Activated CD4-positive, CD25-positive, alpha-beta regulatory T cell treated with anti-CD3 and anti-CD28 coated beads, Interleukin-2, amount 50 U/mL, for 16 hours (primary cell): ENCODE results near the gene XBP1.
"Not testable (repeated sequence)": the region's sequence is repeated elsewhere in the genome, so short reads cannot be mapped to it uniquely, and the experiment has no call there.

Source experiments
- DNase-seq: peaks from one replicate; pipeline ENCODE4 v3.0.0-alpha.2; 2020; ENCODE audit warnings: low read depth, low spot score

The XBP1 gene

DNA sequence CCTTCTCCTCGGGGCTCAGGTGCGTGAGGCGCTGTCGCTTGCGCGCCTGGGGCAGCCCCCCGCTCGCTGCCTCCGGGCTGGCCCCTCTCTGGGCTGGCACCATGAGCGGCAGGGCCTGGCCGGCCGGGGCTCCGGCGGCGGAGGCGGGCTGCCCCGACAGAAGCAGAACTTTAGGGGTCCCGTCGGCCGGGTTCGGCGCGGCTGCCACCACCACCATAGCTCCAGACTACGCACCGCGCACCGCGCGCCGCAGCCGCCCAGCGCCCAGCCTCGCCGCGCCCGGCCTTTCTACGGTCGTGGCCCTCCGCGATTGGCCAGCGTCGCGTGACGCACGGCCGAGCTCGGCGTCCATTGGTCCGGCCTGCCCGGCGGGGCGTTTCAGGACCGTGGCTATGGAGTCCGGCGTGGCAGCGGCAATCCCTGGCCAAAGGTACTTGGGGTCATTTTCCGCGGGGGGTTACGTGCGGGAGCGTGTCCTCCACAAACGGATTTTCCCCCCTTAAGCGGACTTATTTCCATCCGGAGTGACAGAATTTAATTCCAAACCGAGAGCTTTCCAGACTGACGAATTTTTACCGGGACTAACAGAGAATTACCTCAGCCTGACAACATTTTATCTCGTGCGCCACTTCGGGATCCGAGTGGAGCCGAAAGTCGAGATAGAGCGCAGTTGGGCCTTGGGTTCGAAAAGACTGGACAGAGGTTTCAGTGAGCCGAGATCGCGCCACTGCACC is at the start of gene XBP1:
XBP1 (minus strand) TSS at position 262 of the 734 bp plus-strand sequence.
- DNase-seq = peak; percentile 78

DNA sequence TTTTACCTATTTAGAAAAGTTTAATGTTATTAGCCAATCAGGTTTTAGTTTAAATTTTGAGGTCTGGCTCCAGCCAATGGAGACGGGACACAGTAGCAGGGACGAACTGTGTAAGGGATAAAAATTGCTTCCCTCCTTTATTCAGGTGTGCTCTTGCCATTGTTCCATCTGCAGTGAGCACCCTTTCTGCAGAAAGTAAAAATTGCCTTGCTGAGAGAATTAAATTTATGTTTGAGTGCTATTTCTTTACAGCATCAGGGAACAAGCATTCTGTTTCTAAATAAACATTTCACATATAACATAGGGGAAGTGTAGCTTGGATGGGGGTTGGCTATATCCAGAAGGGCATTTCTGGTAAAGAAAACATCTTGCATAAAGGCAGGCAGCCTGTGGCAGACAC is 46.6 kb upstream of the XBP1 start:
- no peak for DNase-seq

DNA sequence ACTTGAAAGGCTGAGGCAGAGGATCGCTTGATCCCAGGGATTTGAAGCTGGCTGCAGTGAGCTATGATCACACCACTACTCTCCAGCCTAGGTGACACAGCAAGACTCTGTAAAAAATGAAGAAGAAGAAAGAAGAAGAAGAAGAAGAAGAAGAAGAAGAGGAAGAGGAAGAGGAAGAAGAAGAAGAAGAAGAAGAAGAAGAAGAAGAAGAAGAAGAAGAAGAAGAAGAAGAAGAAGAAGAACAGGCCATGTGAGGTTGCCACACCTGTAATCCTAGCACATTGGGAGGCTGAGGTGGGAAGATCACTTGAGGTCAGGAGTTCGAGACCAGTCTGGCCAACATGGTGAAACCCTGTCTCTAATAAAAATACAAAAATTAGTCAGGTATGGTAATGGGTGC is 43.9 kb upstream of the XBP1 start:
- not testable (repeated sequence) for DNase-seq

DNA sequence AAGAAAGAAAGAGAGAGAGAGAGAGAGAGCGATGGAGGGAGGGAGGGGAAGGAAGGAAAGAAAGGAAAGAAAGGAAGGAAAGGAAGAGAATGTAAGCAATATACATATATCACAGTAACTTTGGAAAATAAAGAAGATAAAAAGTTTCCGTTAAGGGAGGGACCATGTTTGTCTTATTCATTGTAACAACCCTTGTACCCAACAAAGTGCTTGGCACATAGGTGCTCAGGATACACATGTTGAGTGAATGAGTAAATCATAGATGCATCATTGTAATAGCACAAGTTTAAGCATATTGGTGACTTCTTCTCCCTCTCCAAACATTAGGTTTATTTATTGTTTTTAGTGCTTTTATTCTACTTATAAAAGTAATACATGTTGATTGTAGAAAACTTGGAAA is 43.3 kb upstream of the XBP1 start:
- DNase-seq = no peak

DNA sequence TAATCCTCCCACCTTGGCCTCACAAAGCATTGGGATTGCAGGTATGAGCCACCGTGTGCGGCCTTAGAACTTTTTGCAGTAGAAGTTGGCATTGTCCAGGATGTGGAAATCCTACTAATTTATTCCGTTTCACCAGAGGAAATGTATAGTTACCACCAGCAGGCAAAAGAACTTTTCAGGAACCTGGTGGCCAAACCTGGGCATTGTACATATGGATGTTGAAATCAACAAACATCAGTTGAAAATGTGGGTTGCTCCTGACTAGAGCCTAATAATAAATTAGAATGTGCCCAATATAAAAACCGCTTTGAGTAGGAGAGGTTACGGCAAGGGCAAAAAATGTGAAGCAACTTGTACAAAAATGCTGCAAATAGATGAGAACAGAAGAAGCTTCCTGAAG is 40.7 kb upstream of the XBP1 start:
- DNase-seq = no peak

DNA sequence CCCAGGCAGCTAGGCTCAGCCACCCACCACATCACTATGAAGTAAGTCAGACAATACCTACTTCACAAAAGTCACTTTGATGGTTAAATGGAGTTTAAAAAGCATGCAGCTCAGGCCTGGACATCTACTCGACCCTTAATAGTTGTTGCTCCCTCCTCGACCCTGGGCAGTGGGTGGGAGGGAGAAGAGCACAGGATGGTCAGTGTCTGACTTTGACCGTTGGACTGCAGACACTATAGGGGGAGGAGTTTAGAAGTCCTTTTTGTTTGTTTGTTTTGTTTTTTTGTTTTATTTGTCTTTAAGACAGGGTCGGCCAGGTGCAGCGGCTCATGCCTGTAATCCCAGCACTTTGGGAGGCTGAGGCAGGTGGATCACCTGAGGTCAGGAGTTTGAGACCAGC is 38.6 kb upstream of the XBP1 start:
- DNase-seq = no peak

DNA sequence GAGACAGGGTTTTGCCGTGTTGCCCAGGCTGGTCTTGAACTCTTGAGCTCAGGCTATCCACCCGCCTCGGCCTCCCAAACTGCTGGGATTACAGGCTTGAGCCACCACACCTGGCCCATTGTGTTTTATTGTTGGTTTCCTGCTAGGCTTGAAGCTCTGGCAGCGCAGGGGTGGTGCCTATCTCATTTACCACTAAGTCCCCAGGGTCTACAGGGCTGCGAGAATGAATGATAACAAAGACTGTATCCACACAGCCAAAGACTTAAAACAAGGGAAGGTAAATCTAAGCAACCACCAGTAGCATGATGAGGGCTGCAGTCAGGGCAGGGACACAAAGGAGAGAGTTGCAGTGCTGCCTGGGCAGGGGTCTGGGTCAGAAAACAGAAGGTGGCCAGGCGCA is 37.3 kb upstream of the XBP1 start:
- no peak for DNase-seq

DNA sequence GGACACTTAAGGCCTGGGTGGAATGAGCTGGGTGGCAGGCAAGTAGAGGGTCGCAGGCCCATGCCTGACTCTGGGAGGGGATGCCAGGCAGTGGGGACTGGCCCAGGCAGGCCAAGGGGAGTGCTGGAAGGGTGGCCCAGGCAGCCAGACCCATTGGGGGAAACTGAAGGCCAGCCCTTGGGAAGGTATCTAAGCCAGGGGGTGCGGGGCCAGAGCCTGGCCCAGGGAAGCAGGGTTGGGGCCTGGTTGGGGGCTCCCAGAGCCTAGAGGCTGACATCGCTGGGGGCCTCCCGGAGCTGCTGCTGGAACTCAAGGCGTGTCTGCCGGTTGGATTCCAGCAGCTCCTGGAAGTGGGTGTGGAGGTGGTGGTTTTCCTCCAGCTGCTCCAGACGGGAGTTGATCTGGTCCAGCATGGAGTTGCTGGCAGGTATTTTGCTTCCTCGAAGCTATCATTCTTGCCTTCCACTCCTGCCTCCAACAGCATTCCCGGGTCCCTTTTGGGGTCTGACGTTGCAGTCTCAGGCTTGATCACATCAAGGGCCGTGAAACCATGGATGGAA is 35.3 kb upstream of the XBP1 start:
- DNase-seq = no peak

DNA sequence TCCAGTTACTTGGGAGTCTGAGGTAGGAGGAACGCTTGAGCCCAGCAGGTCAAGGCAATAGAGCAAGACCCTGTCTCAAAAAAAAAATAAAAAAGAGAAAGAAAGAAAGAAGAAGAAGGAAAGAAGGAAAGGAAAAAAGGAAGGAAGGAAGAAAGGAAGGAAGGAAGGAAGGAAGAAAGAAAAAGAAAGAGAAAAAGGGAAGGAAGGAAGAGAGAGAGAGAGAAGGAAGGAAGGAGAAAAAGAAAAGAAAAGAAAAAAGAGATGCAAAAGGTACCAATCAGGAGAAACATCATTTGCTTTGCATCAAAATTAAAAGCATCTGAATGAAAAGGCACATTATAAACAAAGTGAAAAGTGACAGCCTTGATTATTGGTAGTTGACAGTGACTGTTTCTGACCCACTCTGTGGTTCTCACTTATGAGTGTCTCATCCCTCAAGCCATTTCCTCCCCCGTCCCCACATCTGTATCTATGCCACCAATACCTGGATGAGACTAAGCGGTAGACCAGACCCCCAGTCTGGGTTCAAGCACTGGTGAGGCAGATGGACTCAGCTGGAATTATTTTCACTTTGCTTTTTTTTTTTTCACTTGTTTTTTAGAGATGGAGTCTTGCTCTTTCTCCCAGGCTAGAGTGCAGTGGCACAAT is 33.0 kb upstream of the XBP1 start:
- DNase-seq = no peak

DNA sequence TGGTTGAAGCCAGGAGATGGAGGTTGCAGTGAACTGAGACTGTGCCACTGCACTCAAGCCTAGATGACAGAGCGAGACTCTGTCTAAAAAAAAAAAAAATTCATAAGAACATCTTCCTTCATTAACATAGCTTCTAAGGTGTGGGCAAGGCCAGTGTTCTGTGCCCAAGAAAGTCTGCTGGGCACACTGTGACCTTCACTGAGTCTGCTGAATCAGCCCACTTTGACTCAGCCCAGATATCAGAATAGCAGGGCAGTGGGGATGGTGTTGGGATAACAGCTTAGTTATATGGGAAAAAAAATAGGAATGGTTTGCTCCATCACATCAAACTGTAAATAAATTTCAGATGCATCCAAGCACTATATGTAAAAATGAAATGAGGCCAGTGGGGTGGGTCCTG is 32.4 kb upstream of the XBP1 start:
- DNase-seq = no peak

DNA sequence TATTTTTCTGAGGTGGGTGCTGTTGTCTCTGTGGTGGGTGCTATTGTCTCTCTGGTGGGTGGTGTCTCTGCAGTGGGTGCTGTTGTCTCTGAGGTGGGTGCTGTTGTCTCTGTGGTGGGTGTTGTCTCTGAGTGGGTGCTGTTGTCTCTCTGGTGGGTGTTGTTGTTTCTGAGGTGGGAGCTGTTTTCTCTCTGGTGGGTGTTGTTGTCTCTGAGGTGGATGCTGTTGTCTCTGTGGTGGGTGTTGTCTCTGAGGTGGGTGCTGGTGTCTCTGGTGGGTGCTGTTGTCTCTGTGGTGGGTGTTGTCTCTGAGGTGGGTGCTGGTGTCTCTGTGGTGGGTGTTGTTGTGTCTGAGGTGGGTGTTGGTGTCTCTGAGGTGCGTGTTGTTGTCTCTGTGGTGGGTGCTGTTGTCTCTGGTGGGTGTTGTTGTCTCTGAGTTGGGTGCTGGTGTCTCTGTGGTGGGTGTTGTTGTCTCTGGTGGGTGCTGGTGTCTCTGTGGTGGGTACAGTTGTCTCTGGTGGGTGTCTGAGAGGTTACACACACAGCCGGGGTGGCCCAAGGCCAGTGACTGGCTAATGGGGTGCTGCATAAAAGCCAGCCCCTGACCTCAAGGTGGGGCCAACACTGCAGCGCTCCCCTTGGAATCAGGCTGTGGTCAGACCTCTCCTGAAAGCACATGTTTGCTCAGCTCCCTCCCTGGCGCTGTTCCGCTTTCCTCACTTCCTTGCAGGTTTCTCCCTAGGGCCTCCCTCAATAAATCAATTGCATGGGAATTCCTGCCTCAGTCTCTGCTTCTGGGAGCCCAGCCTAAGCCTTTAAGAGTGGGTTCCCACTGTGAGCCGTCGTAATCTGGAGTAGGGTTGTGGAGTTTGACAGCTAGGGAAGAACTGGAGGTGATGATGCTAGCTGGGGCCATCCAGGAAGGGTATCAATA is 31.0 kb upstream of the XBP1 start:
- DNase-seq = no peak

DNA sequence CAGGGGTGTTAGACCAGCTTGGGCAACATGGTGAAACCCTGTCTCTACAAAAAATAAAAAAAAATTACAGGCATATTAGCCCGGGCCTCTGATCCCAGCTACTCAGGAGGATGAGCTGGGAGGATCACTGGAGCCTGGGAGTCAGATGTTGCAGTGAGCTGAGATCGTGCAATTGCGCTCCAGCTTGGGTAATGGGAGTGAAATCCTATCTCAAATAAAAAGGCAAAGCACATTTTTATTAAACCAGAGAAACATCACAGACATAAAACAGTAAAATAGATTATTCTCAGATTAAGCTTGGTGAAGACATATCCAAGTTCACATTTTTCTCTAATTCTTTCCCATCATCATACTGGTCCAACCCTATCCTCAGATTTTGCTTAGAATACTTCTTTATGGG is 30.1 kb upstream of the XBP1 start:
- no peak for DNase-seq

DNA sequence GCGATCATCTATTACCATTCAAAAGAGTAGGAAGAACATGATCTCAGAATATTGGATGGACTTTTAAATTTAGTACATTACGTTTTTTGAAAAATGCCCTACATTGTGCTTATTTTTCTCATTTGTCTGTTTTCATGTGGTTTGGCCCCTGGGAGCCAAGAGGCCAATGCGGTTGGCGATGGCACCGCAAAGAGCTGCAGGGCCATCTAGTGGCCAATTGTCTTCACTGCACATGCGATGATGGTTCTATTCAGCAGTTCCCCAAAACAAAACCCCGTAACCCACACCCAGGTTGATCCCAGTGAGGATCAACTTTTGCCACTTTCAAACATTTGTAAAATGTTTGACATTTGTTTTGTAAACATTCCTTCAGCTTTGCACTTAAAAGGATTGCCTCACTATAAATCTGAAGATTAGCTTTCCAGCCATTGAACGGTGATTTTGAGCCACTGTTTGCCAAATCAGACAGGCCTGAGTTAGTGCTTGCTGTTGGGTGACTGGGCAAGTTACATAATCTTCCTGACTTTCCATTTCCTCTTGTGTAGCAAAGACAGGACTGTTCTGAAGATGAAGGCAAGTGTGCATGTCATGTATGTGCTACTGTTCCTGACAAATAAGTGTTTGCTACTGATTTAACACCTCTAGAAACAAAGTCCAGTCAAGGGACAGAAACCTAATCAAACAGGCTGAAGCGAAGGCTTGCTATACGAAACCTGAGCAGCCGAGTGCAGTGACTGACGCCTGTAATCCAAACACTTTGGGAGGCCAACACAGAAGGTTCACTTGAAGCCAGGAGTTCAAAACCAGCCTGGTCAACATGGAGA is 29.2 kb upstream of the XBP1 start:
- peak; percentile 28 for DNase-seq

DNA sequence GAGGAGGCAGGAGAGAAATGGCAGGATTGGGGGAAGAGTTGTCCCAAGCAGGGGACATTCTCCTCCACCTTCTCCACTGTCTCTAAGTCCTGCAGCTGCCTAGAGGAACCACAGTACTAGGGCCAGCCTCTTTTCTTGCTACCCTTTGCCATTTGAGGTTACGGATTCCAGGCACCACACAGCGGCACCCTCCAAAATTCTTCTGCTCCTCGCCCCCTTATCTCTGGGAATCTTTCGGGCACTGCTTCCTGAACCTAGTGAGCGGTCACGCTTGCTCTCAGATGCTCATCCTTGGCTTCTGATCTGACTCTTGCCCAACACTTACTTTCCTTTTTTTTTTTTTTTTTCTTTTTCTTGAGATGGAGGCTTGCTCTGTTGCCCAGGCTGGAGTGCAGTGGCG is 26.6 kb upstream of the XBP1 start:
- no peak for DNase-seq

DNA sequence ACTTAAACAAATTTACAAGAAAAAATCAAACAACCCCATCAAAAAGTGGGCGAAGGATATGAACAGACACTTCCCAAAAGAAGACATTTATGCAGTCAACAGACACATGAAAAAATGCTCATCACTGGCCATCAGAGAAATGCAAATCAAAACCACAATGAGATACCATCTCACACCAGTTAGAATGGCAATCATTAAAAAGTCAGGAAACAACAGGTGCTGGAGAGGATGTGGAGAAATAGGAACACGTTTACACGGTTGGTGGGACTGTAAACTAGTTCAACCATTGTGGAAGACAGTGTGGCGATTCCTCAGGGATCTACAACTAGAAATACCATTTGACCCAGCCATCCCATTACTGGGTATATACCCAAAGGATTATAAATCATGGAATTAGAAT is 26.1 kb upstream of the XBP1 start:
- DNase-seq = not testable (repeated sequence)

DNA sequence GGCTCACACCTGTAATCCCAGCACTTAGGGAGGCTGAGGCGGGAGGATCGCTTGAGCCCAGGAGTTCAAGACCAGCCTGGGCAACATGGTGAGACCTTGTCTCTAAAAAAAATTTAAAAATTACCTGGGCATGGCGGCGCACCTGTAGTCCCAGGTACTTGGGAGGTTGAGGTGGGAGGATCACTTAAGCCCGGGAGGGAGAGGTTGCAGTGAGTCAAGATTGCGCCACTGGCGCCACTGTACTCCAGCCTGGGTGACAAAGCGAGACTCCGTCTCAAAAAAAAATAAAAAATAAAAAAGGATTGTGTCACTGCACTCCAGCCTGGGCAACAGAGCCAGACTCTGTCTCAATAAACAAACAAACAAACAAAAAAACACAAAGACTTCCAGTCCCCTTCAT is 24.1 kb upstream of the XBP1 start:
- DNase-seq = not testable (repeated sequence)

DNA sequence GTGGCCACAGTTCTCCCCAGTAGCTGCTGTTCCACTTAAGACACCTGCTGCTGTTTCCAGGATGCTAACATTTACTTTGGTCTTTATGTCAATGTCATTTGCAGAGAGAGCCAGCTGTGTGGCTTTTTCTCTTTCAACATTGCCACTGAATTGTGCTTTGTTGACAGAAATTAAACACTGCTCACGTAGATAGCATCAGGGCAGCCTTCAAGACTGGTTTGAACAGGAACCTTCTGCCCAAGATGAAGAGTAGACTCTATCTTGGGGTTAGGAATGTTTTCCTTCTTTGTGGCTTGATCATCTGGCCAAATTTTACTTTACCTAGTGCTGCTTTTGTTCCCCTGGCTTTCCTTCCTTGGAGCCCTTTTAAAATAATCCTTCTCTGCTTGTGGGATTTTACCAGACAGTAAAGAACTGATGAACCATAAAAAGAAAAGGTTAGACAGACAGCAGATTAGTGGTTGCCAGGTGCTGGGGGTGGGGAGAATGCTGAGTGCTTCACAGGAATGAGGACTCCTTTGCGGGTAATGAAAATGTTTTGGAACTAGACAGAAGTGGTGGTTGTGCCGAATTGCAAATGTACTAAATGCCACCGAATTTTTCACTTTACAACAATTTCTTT is 22.7 kb upstream of the XBP1 start:
- no peak for DNase-seq

DNA sequence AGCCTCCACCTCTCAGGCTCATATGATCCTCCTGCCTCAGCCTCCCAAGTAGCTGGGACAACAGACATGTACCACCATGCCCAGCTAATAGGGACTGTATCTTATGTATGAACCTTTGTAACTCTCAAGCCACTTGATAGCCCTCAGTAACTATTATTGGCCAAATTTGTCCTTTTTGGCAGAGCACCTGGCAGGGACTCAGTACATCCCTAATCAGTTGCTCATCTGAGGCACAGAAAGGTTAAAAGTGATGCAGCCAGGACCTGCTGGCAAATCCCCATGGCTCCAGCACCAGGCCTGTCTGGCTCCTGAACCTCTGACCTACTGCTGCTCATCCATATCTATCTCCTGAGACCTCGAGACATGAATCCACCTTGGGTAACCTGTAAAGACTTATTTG is 21.1 kb upstream of the XBP1 start:
- DNase-seq = no peak

DNA sequence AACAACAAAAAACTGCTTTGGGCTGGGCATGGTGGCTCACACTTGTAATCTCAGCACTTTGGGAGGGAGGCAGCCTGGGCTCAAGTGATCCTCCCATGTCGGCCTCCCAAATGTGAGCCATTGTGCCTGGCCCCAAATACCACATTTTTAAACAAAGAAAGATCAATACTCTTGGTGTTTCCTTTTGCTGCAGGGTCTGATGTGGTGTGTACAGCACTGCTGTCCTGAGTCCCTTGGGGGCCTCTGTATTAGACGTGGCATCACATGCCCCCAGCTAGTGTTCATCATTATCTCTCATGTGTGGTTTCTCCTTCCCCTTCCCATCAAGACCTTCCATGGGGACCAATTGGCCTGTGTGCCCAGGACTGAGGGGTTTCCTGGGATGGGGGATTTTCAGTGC is 20.5 kb upstream of the XBP1 start:
- DNase-seq = no peak

DNA sequence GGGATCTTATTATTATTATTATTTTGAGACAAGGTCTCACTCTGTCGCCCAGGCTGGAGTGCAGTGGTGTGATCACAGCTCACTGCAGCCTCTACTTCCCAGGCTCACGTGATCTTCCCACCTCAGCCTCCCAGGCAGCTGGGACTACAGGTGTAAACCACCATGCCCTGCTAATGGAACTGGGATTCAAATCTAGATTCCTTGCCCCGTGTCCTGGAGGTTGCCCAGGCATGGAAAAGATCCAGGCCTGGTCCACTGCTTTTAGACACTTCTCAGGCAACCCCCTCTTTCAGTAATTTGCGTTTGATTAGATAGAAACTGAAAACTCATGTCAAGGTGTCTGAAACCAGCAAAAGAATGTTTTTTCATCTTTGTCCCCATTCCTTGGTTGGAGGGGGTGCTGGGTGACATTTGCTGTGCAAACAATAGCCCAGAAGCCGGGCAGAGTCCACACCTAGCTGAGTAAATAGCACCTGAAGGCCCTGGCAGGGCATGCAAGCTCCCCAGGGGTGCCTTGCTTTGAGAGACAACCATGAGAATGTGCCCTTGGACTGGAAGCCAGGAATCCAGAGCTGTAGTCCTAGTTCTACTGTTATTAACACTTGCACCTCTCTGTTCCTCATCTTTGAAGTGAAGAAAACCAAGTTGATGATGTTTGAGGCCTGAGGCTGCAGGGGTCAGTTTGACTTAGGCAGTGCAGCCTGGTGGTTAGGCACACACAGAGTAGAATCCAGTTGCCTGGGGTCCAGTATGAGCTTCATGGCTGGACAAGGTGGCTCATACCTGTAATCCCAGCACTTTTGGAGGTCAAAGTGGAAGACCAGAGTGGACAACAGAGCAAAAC is 19.1 kb upstream of the XBP1 start:
- DNase-seq = no peak
